K562 (cell line): Measurements from ENCODE around the gene TENM4.

ENCODE experiments used
- BRF1 ChIP-seq: IDR thresholded peaks from 3 replicates; pipeline ENCODE4 v1.6.1; 2011; ENCODE audit warnings: borderline replicate concordance, mild to moderate bottlenecking; ENCODE audit not compliant: insufficient read length; ENCODE audit errors: extremely low read depth
- EZH2 ChIP-seq: IDR thresholded peaks from 2 replicates; pipeline ENCODE4 v1.6.1; 2012; ENCODE audit warnings: low read depth, mild to moderate bottlenecking, inconsistent platforms, low read length, borderline replicate concordance
- FOXM1 ChIP-seq, 2 experiments: fragments of 450-650 bp in 1 of 2; sonication (generic) in 1 of 2; formaldehyde crosslinking in 1 of 2; IDR thresholded peaks; 2 replicates each; pipeline versions ENCODE4 v1.6.1 to v1.9.0; 2017 to 2022; ENCODE audit warnings: low read depth in 2 of 2, mild to moderate bottlenecking in 2 of 2, missing genetic modification reagents in 1 of 2, moderate library complexity in 1 of 2
- POLR2A ChIP-seq: fragments of 450-650 bp; conservative IDR thresholded peaks from 2 replicates; pipeline ENCODE4 v1.6.1; 2016
- PRMT5 ChIP-seq: sonication (generic); formaldehyde crosslinking; IDR thresholded peaks from 2 replicates; pipeline ENCODE4 v1.5.0; 2020; ENCODE audit warnings: missing genetic modification reagents
- RCOR1 ChIP-seq, 2 experiments: IDR thresholded peaks; 2 replicates each; pipeline ENCODE4 v1.6.1; 2012; ENCODE audit warnings: low read depth in 2 of 2, low read length in 2 of 2, borderline replicate concordance in 1 of 2, improper control_type of control experiment in 1 of 2
- SIN3A ChIP-seq, 2 experiments: fragments of 150-350 bp in 1 of 2; IDR thresholded peaks; 2 replicates each; pipeline ENCODE4 v1.6.1; 2011 to 2016; ENCODE audit warnings: borderline replicate concordance in 2 of 2, low read depth in 2 of 2, low read length in 2 of 2, mild to moderate bottlenecking in 2 of 2, moderate library complexity in 2 of 2; ENCODE audit not compliant: control insufficient read depth in 1 of 2
- SRSF7 ChIP-seq: fragments of 200-400 bp; formaldehyde crosslinking; optimal IDR thresholded peaks from 2 replicates; pipeline ENCODE3; 2017; ENCODE audit warnings: mild to moderate bottlenecking, low read depth, low read length
- TAF1 ChIP-seq: IDR thresholded peaks from 2 replicates; pipeline ENCODE4 v1.6.1; 2011; ENCODE audit warnings: mild to moderate bottlenecking, low read length, moderate library complexity; ENCODE audit not compliant: insufficient read depth, control insufficient read depth, severe bottlenecking; ENCODE audit errors: extremely low read depth
- ZNF133 ChIP-seq: fragments of 250-450 bp; sonication (Bioruptor Pico); IDR thresholded peaks from 2 replicates; pipeline ENCODE4 v1.4.0; 2020; ENCODE audit warnings: mild to moderate bottlenecking
- TF ChIP-seq, protein P1 (sequence below), 3 experiments: IDR thresholded peaks in 2 of 3; conservative IDR thresholded peaks in 1 of 3; 2 replicates each; pipeline ENCODE4 v1.5.1; 2011 to 2012; ENCODE audit warnings: low read length in 3 of 3, mild to moderate bottlenecking in 3 of 3, control low read depth in 2 of 3, improper control_type of control experiment in 1 of 3, inconsistent platforms in 1 of 3, low read depth in 1 of 3, mixed read lengths in 1 of 3, moderate library complexity in 1 of 3; ENCODE audit not compliant: insufficient read depth in 2 of 3

DNA sequence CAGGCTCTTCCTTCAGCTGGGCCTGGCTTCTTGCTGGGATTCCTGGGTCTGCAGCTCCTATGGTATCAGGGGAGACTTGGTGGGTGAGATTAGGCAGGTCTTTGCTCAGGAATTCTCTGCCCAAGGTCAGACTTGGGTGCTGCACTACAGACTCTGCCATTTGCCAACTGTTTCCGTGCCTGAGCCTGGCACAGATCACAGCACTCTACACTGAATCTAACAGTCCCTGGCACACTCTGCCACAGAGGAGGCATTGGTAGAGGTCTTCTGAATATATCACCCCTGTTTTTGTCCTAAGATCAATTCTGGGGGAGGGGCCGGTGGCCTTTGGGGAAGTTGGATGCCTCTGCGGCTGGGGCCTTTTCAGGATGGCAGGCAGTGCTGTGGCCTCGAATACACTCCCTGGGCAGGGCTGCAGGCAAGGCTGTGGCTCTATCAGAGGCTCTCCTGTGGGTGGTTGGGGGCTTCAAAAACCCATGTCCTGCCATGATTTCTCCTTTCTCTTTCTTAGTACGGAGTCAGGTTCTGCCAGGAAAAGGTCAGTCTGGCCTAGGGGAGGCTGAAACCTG, 751.2 kb downstream of the TENM4 start:
- TF ChIP-seq RCOR1 (IDR thresholded peaks at IDR 0.05; ENCODE audit: borderline replicate concordance in 1 of 2, low read depth in 2 of 2, low read length in 2 of 2) (no peak), SRSF7 (no peak), ZNF133 (CRISPR knock-in tag) (no peak), BRF1 (no peak), TAF1 (no peak), FOXM1 (IDR thresholded peaks at IDR 0.05; ENCODE audit: low read depth) (no peak), FOXM1 (CRISPR knock-in tag; IDR thresholded peaks at IDR 0.05; ENCODE audit: low read depth) (no peak), POLR2A (no peak), EZH2 (no peak), SIN3A (IDR thresholded peaks at IDR 0.05; ENCODE audit: borderline replicate concordance in 2 of 2, control insufficient read depth in 1 of 2, low read depth in 2 of 2, low read length in 2 of 2) (no peak), PRMT5 (no peak)
- TF ChIP-seq, protein P1, sequence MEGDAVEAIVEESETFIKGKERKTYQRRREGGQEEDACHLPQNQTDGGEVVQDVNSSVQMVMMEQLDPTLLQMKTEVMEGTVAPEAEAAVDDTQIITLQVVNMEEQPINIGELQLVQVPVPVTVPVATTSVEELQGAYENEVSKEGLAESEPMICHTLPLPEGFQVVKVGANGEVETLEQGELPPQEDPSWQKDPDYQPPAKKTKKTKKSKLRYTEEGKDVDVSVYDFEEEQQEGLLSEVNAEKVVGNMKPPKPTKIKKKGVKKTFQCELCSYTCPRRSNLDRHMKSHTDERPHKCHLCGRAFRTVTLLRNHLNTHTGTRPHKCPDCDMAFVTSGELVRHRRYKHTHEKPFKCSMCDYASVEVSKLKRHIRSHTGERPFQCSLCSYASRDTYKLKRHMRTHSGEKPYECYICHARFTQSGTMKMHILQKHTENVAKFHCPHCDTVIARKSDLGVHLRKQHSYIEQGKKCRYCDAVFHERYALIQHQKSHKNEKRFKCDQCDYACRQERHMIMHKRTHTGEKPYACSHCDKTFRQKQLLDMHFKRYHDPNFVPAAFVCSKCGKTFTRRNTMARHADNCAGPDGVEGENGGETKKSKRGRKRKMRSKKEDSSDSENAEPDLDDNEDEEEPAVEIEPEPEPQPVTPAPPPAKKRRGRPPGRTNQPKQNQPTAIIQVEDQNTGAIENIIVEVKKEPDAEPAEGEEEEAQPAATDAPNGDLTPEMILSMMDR (IDR thresholded peaks at IDR 0.05 in 2 of 3, conservative IDR thresholded peaks at IDR 0.05 in 1 of 3; ENCODE audit: insufficient read depth in 2 of 3, low read depth in 1 of 3, low read length in 3 of 3) = no peak
